GM19455 (cell line): ENCODE results near the gene TECR.
A peak's percentile ranks its signal among the peaks of the same experiment; 100 is the strongest.

Source experiments
- ATAC-seq: cut with Tn5 transposase; IDR thresholded peaks from one replicate; pipeline ENCODE4 v1.9.1; 2021; ENCODE audit not compliant: unreplicated experiment

TECR gene

GRCh38 chr19:14507704-14508542 lies 21.5 kb upstream of the TECR start:
- ATAC-seq = no peak

GRCh38 chr19:14510311-14511228 lies 18.8 kb upstream of the TECR start:
- ATAC-seq = no peak

- ATAC-seq = no peak
Measured at GRCh38 chr19:14511229-14511593, 18.2 kb upstream of the TECR start.

GRCh38 chr19:14512406-14512961 lies 16.9 kb upstream of the TECR start:
- ATAC-seq = no peak

GRCh38 chr19:14514215-14514863 lies 15.1 kb upstream of the TECR start:
- no peak for ATAC-seq

GRCh38 chr19:14515501-14516047 lies 13.8 kb upstream of the TECR start:
- no peak for ATAC-seq

GRCh38 chr19:14516048-14516534 lies 13.3 kb upstream of the TECR start:
- ATAC-seq = no peak

GRCh38 chr19:14516746-14517438 lies 12.5 kb upstream of the TECR start:
- ATAC-seq = no peak

GRCh38 chr19:14517446-14517839 lies 12.0 kb upstream of the TECR start:
- no peak for ATAC-seq

- peak; percentile 61 for ATAC-seq
Measured at GRCh38 chr19:14517840-14518505, 11.4 kb upstream of the TECR start, which contains the start of gene DNAJB1. Gene DNAJB1, minus strand, starts transcription at chr19:14518397. Its CDS starts 48 bp downstream, at chr19:14518349.

- no peak for ATAC-seq
Measured at GRCh38 chr19:14519245-14519859, 10.0 kb upstream of the TECR start.

GRCh38 chr19:14519860-14520407 lies 9.5 kb upstream of the TECR start:
- no peak for ATAC-seq

- no peak for ATAC-seq
Measured at GRCh38 chr19:14520543-14520942, 8.9 kb upstream of the TECR start.

- no peak for ATAC-seq
Measured at GRCh38 chr19:14525729-14526128, 3.7 kb upstream of the TECR start.

GRCh38 chr19:14526423-14526822 lies 3.0 kb upstream of the TECR start:
- ATAC-seq = no peak

GRCh38 chr19:14528419-14529253 lies 758 bp upstream of the TECR start:
- no peak for ATAC-seq

- peak; percentile 10 for ATAC-seq
Measured at GRCh38 chr19:14530005-14530348, 583 bp downstream of the TECR start.

- no peak for ATAC-seq
Measured at GRCh38 chr19:14530506-14530905, 1.1 kb downstream of the TECR start.
